HG03135 (cell line): Measurements from ENCODE around the gene FAM156A.
"Not testable (repeated sequence)": the region's sequence is repeated elsewhere in the genome, so short reads cannot be mapped to it uniquely, and the experiment has no call there.

Experiments
- ATAC-seq: cut with Tn5 transposase; IDR thresholded peaks from one replicate; pipeline ENCODE4 v1.9.1; 2021; ENCODE audit warnings: mild to moderate bottlenecking, moderate library complexity; ENCODE audit not compliant: unreplicated experiment

FAM156A gene

GRCh38 chrX:52967922-52968321, 9.6 kb upstream of the FAM156A start:
- not testable (repeated sequence) for ATAC-seq

DNA sequence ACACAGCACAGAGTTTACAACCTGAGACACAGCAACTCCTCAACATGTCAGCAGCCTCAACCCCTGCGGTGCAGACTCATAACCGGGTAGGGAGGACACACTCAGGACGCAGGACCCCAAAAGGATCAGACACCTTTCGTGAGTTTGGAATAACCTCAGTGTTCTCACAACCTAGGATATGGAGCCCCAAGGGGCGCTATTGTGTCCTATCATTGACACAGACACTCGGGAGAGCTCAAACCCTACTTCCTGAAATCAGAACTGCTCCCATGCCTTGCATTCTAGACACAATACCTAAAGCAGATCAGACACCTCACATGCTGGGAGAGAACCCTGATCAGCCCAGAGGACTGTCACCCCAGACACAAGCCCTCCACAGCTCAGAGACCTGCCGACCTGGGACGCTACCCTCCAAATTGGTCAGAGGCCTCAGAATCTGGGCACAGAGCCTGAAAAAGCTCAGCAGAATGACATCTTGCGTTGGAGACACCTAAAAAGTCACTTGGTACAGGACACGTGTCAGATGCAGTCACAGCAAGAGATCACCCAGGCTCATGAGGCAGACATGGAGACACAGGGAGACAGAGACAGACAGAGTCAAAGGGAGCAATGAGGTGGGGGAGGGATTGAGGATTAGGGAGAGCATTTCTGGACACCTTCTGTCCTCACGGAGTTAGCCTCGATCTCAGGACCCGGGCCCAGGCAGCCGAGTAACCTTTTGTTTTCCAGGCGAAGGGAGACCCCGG, 8.8 kb upstream of the FAM156A start:
- ATAC-seq: not testable (repeated sequence)

GRCh38 chrX:52958961-52959360, 643 bp upstream of the FAM156A start:
- peak; percentile 3 for ATAC-seq

DNA sequence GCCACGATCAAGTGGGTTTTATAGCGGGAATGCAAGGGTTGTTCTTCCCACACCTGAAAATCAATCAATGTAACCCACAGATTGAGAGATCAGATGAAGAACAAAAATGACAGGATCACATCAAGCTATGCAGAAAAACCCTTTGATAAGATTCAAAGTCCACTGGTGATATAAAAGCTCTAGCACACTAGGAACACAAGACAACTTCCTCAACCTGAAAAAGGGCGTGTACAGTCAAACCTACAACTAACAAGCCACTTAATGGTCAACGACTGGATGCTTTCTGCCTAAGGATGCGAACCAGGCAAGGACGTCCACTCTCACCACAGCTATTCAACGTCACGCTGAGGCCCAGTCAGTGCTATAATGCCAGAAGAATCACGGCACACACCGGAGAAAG, 8.4 kb downstream of the FAM156A start:
- not testable (repeated sequence) for ATAC-seq

DNA sequence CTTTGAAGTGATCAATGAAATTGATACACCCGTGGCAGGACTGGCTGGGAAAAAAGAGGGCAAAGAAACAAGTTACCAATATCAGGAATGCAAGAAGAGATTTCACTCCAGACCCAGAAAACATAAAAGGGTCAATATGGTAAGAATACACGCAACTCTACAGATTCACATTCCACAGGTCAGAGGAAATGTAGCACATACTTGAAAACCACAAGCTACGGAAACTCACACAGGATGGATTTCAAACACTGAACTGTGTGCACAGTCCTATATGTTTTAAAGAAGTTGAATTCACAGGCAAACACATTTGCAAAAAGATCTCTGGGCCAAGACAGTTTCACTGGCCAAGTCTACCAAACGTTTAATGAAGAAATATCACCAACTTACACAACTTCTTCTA, 9.0 kb downstream of the FAM156A start:
- ATAC-seq: not testable (repeated sequence)

GRCh38 chrX:52948265-52948664, 10.1 kb downstream of the FAM156A start:
- not testable (repeated sequence) for ATAC-seq

GRCh38 chrX:52947501-52947900, 10.8 kb downstream of the FAM156A start:
- not testable (repeated sequence) for ATAC-seq

DNA sequence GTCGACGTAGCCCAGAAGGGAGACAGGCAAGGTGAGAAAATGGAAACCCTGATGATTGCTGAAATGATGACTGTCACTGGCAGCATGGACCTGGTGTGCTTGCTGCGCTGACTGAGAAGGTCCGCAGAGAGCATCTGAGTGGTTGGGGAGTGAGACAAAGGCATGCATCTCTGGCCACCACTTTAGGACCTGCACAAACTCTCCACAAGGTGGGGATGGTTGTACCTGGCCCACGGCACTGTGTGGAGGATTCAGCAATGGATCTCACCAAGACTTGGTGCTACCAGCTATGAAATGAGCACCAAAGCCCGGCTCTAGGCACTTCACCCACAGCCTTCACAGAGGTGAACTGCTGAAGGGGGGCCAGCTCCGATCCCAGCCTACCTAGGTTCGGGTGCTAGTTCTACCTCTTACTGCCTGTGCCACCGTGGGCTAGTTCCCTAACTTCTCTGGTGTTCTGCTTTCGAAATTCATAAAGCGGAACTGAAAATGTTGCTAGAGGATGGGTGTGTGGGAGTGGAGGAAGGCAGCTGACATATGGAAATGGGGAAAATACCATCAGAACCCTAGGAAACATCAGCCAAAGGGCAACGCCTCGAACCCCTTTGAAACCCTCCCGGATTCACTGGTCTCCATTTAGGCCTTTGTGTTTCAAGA, 12.4 kb downstream of the FAM156A start:
- ATAC-seq: not testable (repeated sequence)

GRCh38 chrX:52941728-52942127, 16.6 kb downstream of the FAM156A start:
- ATAC-seq: not testable (repeated sequence)

DNA sequence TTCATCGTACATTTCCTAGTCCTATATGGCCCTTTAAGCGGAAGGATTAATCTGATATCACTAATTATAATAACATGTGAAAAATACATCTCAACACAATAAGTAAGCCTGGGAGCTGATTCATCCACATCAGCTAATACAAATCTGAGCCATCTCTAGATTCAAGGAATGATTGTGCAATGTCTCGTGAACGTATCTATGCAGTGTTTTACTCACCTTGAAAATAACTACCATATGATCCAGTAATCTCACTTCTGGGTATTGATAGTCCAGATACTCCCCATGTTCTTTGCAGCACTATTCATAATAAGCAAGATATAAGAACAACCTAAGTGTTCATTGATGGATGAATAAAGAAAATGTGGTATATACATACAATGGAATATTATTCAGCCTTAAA, 17.6 kb downstream of the FAM156A start:
- ATAC-seq: not testable (repeated sequence)

DNA sequence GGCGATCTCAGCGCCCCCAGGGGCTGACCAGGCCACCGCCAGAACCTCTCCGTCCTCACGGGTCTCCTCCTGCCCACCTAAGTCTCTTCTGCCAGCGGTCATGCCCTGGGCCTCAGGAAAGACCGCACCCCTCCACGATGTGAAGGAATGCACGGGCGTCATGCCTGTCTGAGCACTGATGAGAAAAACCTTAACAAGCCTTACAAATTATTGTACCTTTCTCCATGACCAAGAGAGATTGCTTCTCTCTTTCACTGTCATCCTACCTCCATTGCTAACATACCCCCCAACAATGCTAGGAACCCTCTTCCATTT, 22.9 kb downstream of the FAM156A start:
- not testable (repeated sequence) for ATAC-seq

DNA sequence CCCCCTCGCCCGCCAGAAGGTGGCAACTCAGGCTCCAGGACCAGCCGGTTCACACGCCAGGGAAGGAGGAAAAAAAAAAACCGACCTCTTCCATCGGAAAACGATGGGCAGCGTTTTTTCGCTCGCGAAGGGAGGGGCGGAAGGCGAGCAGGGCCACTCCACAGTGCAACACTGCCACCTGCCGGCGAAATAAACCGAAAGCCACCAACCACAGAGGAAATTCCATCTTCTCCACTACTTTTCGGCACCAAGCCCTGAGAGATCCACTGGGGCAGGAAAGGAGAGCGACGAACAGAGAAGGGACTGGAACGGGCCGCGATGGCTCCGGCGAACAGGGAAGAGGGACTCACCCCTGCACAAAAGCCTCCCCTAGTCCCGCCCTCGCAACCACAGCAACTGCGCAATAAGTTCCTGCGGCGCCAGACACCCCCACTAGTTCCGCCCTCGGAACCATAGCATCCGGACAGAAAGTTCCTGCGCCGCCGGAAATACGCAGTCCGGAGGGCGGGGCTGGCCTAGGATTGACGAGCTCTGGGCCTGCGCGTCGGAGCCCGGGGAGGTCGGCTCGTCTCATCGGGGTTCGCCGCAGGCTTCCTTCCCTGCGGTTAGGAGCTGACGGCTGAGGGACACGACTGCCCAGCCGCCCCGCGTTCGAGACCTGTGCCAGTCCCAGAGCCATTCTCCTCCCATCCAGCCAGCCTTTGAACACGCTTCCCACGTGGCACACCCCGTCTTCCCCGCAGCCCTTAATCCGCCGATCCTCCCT, 23.4 kb downstream of the FAM156A start:
- ATAC-seq: peak; percentile 91

- no peak for ATAC-seq
Measured at GRCh38 chrX:52933976-52934703, 24.2 kb downstream of the FAM156A start.

- no peak for ATAC-seq
Measured at GRCh38 chrX:52933213-52933612, 25.1 kb downstream of the FAM156A start.

DNA sequence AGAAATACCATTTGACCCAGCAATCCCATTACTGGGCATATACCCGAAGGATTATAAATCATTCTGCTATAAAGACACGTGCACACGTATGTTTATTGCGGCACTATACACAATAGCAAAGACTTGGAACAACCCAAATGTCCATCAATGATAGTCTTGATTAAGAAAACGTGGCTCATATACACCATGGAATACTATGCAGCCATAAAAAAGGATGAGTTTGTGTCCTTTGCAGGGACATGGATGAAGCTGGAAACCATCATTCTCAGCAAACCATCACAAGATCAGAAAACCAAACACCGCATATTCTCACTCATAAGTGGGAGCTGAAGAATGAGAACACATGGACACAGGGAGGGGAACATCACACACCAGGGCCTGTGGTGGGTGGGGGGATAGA, 28.1 kb downstream of the FAM156A start:
- ATAC-seq: not testable (repeated sequence)

DNA sequence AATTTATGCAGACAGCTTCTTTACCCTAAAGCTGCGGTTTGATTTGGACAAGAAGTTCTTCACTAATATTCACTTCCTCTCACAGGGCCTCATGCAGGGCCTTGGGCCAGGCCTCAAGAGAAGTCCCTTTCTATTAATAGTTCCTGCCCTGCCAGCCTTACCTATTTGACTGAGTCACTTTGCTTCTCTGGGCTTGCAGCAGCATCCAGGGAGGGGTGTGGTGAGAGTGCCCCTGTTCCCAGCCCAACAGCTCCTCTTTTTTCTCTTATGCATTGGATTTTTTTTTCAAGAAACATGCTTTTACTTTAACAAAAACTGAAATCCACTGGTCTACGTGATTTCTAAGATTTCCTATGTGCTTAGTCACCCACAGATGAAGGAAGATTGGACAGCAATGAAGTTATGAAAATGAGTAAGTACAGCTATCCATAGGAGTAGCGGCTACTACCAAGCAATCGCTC, 34.5 kb downstream of the FAM156A start:
- ATAC-seq: peak; percentile 25

GRCh38 chrX:52914704-52915103, 43.6 kb downstream of the FAM156A start:
- not testable (repeated sequence) for ATAC-seq

GRCh38 chrX:52913681-52914080, 44.6 kb downstream of the FAM156A start:
- not testable (repeated sequence) for ATAC-seq

GRCh38 chrX:52909313-52909969, 48.9 kb downstream of the FAM156A start:
- ATAC-seq: not testable (repeated sequence)

- not testable (repeated sequence) for ATAC-seq
Measured at GRCh38 chrX:52907900-52908299, 50.4 kb downstream of the FAM156A start.
